LHCN-M2 (cell line): ENCODE data around the gene KIF1B. TPM values are rescaled to one million over a fixed set of nuclear protein-coding genes. Genes with fewer than 3 reads are reported as not detected.
"Not testable (repeated sequence)": the region's sequence is repeated elsewhere in the genome, so short reads cannot be mapped to it uniquely, and the experiment has no call there.

Experiments used
- DNase-seq: peaks from one replicate; pipeline ENCODE4 v3.0.0-alpha.2; 2012; ENCODE audit warnings: low read depth
- total RNA-seq: library from RNA; depleted of rRNA; stranded (reverse); fragments of >200 nt; gene quantifications from 2 replicates; pipeline ENCODE4 v1.2.3, GENCODE V29; 2014

Gene KIF1B
- total RNA-seq, 1 experiment from 2014 or later, result 33.2 TPM

DNA sequence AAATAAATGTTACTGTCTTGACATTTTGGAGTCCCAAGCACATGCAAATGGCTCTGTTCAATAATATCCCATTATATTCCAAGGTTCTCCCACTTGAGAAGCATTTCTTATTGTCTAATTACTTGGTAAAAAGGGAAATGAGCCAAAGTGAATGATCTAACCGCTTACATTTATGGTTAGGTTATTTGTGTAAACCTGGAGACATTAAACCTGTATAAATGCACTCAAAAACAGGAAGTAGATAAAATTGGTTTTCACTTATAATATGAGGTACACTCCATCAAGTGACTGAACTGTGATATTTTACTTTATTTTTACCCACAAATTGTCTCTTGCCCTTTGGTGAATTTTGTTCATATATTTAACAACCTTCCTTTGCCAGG lies 26.8 kb downstream of the KIF1B start:
- DNase-seq, result no peak

GRCh38 chr1:10242135-10242534 lies 31.8 kb downstream of the KIF1B start:
- DNase-seq, result no peak

DNA sequence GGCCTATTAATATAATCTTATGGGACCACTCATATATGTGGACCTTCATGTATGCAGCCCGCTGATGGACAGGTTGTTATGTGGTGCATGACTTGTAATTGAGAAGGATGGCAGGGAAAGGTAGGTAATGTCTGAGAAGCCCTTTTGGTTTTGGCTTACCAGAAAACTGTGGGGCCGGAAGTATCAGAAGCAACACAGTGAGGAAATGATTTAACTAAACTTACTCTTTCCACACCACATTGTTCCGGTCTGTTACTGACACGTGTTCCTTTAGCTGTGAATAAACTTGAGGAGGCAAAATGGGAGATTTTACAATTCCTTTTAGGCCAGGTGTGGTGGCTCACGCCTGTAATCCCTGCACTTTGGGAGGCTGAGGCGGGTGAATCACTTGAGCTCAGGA lies 32.4 kb downstream of the KIF1B start:
- no peak for DNase-seq

DNA sequence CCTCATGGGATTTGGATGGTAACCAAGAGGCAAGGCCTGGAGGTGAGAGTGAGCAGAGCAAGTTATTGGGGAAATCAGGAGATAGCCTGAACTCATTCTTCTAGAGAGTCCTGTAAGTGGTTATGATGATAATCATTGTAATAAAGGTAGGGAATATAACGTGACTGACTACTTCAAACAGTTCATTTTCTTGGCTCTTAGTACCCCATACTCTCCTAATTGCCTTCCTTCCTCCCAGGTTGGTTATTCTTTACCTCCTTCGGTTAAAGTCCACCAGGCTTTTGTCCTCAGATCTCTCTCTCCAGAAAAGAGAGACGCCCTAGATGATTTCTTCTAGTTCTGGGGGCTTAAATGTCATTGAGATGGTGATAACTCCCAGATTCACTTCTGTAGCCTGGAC lies 35.3 kb downstream of the KIF1B start:
- DNase-seq, result no peak

DNA sequence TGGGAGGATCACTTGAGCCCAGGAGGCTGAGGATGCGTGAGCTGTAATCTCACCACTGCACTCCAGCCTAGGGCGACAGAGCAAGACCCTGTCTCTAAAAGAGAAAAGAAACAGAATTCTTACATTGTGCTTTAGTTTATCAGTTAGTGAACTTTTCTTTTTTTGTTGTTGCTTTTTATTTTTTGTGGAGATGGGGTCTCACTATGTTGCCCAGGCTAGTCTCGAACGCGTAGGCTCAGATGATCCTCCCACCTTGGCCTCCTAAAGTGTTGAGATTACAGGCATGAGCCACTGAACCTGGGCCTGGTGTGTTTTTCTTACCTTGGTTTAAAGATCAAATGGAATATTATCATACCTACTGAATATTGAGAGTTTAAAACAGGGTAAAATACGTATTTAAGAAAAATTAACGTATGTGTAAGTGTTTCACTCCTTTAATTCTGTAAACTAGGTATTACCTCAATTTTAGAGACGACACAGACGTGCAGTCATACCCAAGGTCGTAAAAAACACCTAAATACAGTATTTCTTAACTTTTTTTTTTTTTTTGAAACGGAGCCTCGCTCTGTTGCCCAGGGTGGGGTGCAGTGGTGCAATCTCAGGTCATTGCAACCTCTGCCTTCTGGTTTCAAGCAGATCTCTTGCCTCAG lies 39.6 kb downstream of the KIF1B start:
- DNase-seq, result no peak

DNA sequence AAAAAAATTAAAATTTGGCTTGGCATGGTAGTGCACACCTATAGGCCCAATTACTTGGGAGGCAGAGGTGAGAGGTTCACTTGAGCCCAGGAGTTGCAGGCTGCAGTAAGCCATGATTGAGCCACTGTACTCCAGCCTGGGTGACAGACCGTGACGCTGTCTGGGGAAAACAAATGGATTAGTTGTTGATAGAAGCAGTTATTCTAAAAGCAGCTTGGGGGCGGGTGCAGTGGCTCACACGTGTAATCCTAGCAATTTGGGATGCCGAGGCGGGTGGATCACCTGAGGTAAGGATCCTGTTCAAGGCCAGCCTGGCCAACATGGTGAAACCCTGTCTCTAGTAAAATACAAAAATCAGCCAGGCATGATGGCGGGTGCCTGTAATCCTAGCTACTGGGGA lies 40.3 kb downstream of the KIF1B start:
- no peak for DNase-seq

DNA sequence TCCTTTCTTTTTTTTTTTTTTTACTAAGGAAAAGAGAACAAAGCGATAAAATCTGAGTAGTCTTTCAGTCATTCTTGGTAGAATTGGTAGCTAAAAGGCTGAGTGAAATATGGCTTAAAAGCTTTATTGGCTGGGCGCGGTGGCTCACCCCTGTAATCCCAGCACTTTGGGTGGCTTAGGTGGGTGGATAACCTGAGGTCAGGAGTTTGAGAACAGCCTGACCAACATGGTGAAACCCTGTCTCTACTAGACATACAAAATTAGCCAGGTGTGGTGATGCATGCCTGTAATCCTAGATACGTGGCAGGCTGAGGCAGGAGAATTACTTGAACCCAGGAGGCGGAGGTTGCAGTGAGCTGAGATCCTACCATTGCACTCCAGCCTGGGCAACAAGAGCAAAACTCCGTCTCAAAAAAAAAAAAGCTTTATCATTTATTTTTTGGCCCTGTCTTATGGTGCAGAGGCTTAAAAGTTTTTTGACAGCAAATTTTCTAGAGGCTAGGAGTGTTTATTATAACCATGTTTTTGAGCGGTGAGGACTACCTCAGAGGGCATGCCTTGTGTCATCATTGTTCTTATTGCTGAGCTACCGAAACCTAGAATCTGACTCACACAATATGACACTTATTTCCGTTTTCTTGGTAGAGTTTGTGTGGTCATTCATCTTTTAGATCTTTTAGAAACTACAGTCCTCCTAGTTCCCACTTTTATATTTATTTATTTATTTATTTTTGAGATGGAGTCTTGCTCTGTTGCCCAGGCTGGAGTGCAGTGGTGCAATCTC lies 41.1 kb downstream of the KIF1B start:
- DNase-seq, result peak; percentile 47

- peak; percentile 79 for DNase-seq
These were observed 42.1 kb downstream of the KIF1B start for GRCh38 chr1:10252508-10252907.

GRCh38 chr1:10253149-10253548 lies 42.8 kb downstream of the KIF1B start:
- DNase-seq, result no peak

DNA sequence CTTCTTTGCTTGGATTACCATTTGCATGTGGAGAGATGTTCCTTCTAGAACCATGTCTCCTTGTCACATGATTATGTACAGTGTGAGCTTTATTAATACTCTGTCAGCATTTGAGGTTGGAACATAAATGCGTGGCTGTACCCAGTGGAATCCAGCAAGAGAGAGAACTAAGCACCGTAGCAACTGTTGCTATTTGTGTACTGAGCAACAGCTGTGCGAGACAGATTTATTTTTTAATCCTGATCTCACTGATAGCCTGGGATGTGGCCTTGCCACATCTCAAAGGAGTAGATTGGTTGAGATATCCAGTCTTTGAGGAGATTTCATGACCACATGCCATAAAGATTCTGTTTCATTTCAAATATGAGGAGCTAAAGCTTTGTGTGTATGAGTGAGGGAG lies 43.4 kb downstream of the KIF1B start:
- peak; percentile 98 for DNase-seq

DNA sequence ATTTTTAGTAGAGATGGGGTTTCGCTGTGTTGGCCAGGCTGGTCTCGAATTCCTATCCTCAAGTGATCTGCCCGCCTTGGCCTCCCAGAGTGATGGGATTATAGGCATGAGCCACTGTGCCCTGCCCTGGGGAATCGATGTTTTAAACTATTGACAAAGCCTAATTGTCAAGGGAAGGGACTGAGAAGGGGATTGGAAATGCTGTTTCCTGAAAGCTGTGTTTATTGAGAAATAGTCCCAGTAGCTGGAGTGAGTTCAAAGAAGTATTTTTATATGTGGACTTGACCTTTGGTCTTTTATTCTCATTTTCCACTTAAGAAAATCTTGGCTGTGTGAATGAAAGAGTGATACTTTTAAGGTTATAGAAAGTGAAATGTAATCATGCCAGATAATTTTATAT lies 47.5 kb downstream of the KIF1B start:
- DNase-seq, result peak; percentile 15

DNA sequence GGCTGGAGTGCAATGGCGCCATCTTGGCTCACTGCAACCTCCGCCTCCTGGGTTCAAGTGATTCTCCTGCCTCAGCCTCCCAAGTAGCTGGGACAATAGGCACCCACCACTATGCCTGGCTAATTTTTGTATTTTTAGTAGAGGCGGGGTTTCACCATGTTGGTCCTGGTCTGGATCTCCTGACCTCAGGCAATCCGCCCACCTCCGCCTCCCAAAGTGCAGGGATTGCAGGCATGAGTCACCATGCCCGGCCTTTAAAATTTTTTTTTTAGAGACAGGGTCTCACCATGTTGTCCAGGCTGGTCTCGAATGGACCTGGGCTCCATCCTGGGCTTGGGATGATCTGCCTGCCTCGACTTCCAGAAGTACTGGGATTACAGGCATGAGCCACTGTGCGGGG lies 49.2 kb downstream of the KIF1B start:
- not testable (repeated sequence) for DNase-seq

- no peak for DNase-seq
These were observed 53.2 kb downstream of the KIF1B start for GRCh38 chr1:10263450-10264082.

GRCh38 chr1:10265027-10265426 lies 54.7 kb downstream of the KIF1B start:
- no peak for DNase-seq

DNA sequence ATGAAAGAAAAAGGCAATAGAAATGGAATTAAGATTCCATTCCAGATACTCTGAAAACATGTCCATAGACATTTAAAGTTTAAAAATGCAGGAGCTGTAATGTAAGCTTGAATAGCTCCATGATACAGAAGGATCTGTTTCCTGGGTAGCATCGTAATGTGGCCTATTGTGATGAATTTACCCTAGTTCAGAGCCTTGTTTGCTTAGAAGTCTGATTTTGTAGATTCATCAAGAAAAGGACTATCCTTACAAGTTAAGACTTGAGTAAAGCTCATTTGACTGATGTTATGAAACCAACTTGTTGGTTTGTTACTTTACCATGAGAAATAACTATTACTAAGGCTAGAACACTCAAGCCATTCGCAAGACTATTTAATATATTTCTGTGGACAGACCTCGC lies 55.5 kb downstream of the KIF1B start:
- no peak for DNase-seq

DNA sequence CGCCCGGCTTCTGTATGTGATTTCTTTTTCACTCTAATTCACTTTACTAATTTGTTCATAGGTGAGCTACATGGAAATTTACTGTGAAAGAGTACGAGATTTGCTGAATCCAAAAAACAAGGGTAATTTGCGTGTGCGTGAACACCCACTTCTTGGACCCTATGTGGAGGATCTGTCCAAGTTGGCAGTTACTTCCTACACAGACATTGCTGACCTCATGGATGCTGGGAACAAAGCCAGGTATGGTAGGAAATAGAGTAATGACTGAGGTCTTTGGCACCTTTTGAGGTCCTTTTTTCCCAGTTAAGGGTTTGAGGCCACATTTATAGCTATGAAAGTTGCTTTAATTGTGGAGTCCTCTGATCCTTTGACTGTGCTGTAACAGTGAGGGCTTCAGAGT lies 56.9 kb downstream of the KIF1B start:
- DNase-seq, result no peak

DNA sequence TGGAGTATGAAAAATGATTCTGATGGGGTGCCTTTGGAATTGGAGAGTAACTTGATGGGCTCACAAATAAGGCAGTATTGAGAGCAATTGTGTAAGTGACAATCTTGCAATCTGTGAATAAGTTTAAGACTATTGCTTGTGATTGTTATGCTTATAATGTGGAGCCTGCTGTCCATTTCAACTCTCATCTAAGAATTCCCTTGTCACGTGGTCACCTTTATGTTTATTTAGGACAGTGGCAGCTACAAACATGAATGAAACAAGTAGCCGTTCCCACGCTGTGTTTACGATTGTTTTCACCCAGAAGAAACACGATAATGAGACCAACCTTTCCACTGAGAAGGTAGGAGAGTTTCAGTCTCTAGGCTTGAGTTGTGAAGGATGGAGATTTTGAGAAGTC lies 57.6 kb downstream of the KIF1B start:
- no peak for DNase-seq

DNA sequence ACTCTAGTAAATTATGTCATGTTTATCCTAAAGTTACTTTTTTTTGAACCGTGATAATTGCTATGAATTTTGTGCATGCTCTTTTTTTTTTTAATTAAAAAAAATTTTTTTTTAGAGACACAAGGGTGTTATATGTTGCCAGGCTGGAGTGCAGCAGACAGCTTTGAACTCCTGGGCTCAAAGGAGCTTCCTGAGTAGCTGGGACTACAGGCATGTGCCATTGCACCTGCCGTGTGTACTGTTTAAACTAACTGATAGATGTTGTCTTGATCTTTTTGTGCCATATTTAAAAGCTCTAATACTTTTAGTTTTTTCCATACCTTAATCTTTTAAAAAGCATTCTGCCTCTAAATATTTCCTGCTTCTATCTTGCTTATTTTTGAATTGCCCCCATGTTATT lies 60.7 kb downstream of the KIF1B start:
- DNase-seq, result no peak

DNA sequence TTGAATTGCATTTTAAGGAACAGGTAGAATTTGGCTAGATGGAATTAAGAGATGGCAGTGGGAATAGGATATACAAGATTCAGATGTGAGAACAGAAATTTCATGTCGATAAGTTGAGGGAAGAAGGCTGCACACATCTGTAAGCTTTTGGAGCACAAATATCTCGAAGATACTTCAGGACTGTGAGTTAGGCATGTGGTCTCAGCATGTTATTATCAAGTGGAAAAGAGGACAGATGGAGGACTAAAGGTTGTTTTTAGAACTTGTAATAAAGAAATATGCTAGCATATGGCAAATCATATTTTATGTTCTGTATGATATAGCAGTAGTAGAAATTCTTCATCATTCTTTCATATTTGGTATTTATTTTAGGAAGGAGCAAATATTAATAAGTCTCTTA lies 61.5 kb downstream of the KIF1B start:
- no peak for DNase-seq

GRCh38 chr1:10272274-10272673 lies 61.9 kb downstream of the KIF1B start:
- no peak for DNase-seq

DNA sequence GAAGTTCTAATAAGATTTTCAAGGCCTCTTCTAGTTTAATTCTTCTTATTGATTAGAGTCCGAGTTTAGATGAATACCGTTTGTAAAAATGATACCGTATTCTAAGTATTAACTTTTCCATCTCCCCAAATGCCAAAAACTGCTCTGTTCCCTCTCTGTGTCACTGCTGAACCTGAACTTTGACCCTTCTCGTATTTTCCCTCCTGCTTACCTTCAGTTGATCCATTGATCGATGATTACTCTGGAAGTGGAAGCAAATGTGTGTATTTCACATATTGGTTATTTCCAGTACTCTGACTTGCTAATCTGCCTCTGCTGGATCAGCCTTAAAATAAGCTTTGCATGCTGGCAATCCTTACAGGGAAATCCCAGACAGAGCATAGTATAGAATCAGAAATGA lies 68.5 kb downstream of the KIF1B start:
- no peak for DNase-seq

GRCh38 chr1:10280439-10281350 lies 70.3 kb downstream of the KIF1B start:
- DNase-seq, result peak; percentile 45
